ENCODE data around the gene DGKK. TPM values are rescaled to one million over a fixed set of nuclear protein-coding genes. Genes with fewer than 3 reads are reported as not detected.

DGKK gene
- total and polyA plus RNA-seq, 2 of the 4 experiments (the other 2 are of a cell fraction): not detected

DNA sequence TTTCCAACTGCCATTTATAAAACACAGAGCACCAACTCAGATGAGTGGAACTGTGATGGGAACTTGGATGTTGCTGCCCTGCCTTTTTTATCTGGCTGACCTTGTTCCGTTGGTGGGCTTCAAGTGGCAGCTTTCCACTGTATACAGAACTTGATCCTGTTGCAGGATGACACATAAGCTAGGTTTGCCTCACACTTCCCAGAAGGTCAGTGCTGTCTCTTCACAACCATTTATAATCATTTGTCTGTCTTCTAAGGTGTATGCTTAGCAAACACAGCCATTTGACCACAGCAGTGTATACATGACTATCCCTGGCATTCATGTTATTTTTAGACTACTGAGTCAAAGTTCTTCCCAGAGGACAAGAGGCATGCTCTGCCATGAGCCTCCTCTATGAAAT, 20.3 kb downstream of the DGKK start:
- Histone ChIP-seq H4K20me1 (ENCODE audit: insufficient read depth, low read length) (no peaks in the 10 kb centered on the region), H3K36me3 (ENCODE audit: control insufficient read depth, insufficient read depth, low read length) (no peaks in the 10 kb centered on the region), H3K27ac (ENCODE audit: insufficient read depth, low read length) (no peak overlapping the region), H4K91ac (ENCODE audit: insufficient read depth, low read depth, low read length) (no peak overlapping the region), H2AK9ac (replicated peaks; ENCODE audit: low read depth, low read length, poor library complexity) (no peak overlapping the region), H2BK5ac (ENCODE audit: low read depth, low read length, poor library complexity, severe bottlenecking) (no peak overlapping the region), H3K4me3 (ENCODE audit: insufficient read depth, low read depth, low read length) (no peak overlapping the region), H3K9me1 (ENCODE audit: insufficient read depth, low read length) (no peaks in the 10 kb centered on the region), H2BK15ac (ENCODE audit: low read depth, low read length) (no peak overlapping the region), H3K23ac (ENCODE audit: low read depth, low read length) (no peak overlapping the region), H2AFZ (replicated peaks; ENCODE audit: low read length, poor library complexity) (no peak overlapping the region), H3K9me3 (ENCODE audit: control insufficient read depth, insufficient read depth, low read length) (no peaks in the 10 kb centered on the region), H4K5ac (ENCODE audit: low read depth, low read length) (no peak overlapping the region), H3K27me3 (ENCODE audit: control insufficient read depth, insufficient read depth, low read length) (peaks cover 2% of the 10 kb centered on the region), H2BK120ac (ENCODE audit: low read depth, low read length) (no peak overlapping the region), H3K18ac (ENCODE audit: low read depth, low read length) (no peak overlapping the region), H3K4me1 (ENCODE audit: control insufficient read depth, insufficient read depth, low read length) (no peaks in the 10 kb centered on the region), H3K4me2 (ENCODE audit: low read depth, low read length) (no peak overlapping the region), H3K14ac (replicated peaks; ENCODE audit: low read depth, low read length) (no peak overlapping the region), H4K8ac (ENCODE audit: low read depth in 2 of 2, low read length in 2 of 2) (no peak overlapping the region), H2BK20ac (ENCODE audit: low read depth, low read length) (no peak overlapping the region), H3K9ac (ENCODE audit: low read depth, low read length) (no peak overlapping the region), H3K4ac (ENCODE audit: low read depth, low read length) (no peak overlapping the region), H3K56ac (ENCODE audit: extremely low read depth, insufficient read depth, low read length) (no peak overlapping the region), H2AK5ac (ENCODE audit: low read depth, low read length) (no peak overlapping the region), H3K79me1 (ENCODE audit: low read depth in 1 of 2, low read length in 2 of 2) (no peaks in the 10 kb centered on the region)
- ChIA-PET CTCF (no interaction called here), POLR2A (ENCODE audit: unreplicated experiment) (no interaction called here)
- no peak for DNase-seq
- TF ChIP-seq NFE2L2 (IDR thresholded peaks at IDR 0.05; ENCODE audit: low read depth, low read length) (no peak), MAFK (IDR thresholded peaks at IDR 0.05; ENCODE audit: low read depth, low read length) (no peak), ELK1 (IDR thresholded peaks at IDR 0.05; ENCODE audit: borderline replicate concordance, low read depth, low read length) (no peak), MXI1 (IDR thresholded peaks at IDR 0.05; ENCODE audit: borderline replicate concordance, low read depth, low read length) (no peak), CHD1 (IDR thresholded peaks at IDR 0.05; ENCODE audit: low read depth, low read length) (no peak), RFX5 (IDR thresholded peaks at IDR 0.05; ENCODE audit: low read depth, low read length) (no peak), BHLHE40 (IDR thresholded peaks at IDR 0.05; ENCODE audit: low read depth, low read length) (no peak)
- TF ChIP-seq, protein P1, sequence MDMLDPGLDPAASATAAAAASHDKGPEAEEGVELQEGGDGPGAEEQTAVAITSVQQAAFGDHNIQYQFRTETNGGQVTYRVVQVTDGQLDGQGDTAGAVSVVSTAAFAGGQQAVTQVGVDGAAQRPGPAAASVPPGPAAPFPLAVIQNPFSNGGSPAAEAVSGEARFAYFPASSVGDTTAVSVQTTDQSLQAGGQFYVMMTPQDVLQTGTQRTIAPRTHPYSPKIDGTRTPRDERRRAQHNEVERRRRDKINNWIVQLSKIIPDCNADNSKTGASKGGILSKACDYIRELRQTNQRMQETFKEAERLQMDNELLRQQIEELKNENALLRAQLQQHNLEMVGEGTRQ (IDR thresholded peaks at IDR 0.05; ENCODE audit: low read depth, low read length): no peak
- intact Hi-C loops (cut with micrococcal nuclease) (no loop called here), in situ Hi-C loops (cut with MboI; ENCODE audit: low sequenced_read_pairs) (no loop called here), dilution Hi-C loops (cut with HindIII; ENCODE audit: low sequenced_read_pairs, unreplicated experiment) (no loop called here)
- WGBS, 2 experiments (ENCODE audit: extremely low coverage in 2 of 2, insufficient read length in 1 of 2): 17% methylated on average over 1 of the region's 1 CpG; no CpG with 5 or more reads in 1 of the 2 experiments
- ATAC-seq (ENCODE audit: low read depth): no peak
- BruUV-seq (replicated peaks): no TSS peak

Data from IMR-90 (cell line).